Measurements from ENCODE around the gene TRIM60. TPM values are rescaled to one million over a fixed set of nuclear protein-coding genes. Genes with fewer than 3 reads are reported as not detected.
"Not testable (repeated sequence)": the region's sequence is repeated elsewhere in the genome, so short reads cannot be mapped to it uniquely, and the experiment has no call there.

Gene TRIM60
- total RNA-seq, 2 donors from 2014 or later: not detected

DNA sequence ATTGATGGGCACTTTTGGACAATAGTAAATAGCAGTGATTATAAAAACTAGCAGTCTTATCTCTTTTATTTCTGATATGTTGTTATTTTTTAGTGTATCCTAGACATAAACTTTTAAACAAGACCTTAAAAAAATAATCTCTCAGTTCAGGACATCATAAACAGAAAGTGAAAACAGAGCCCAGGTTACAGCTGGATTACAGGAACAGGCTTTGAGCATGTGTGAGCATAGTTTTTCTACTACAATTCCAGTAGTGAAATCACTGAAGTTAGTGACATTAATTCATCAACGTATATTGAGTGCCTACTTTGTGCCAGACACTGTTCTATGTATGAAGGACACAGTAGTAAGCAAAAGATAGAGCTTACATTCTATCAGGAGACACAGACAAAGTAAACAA is 38.8 kb downstream of the TRIM60 start:
- H3K4me3 Mint-ChIP-seq: no peak overlapping the region
- no peaks in the 10 kb centered on the region for H3K9me3 Mint-ChIP-seq
- no peaks in the 10 kb centered on the region for H3K36me3 Mint-ChIP-seq (ENCODE audit: insufficient read depth in 2 of 2)
- H3K4me1 Mint-ChIP-seq (ENCODE audit: low read depth): no peaks in the 10 kb centered on the region
- no peak overlapping the region for H3K27ac Mint-ChIP-seq
- no peaks in the 10 kb centered on the region for H3K27me3 Mint-ChIP-seq (ENCODE audit: low read depth)
- ATAC-seq (replicated peaks in 1 of 2) (no peak), DNase-seq (no peak)

DNA sequence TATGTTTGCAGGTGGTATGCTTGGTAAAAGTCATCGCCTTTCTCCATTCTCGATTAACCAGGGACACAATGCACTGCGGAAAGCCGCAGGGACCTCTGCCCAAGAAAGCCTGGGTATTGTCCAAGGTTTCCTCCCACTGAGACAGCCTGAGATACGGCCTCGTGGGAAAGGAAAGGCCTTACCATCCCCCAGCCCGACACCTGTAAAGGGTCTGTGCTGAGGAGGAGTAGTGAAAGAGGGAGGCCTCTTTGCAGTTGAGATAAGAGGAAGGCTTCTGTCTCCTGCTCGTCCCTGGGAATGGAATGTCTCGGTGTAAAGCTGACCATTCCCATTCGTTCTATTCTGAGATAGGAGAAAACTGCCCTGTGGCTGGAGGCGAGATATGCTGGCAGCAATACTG is 41.5 kb downstream of the TRIM60 start:
- H3K27me3 Mint-ChIP-seq (ENCODE audit: low read depth); H3K4me1 Mint-ChIP-seq (ENCODE audit: low read depth); DNase-seq; H3K4me3 Mint-ChIP-seq; H3K36me3 Mint-ChIP-seq (ENCODE audit: insufficient read depth in 2 of 2); H3K27ac Mint-ChIP-seq; H3K9me3 Mint-ChIP-seq; ATAC-seq (replicated peaks in 1 of 2): not testable (repeated sequence)

DNA sequence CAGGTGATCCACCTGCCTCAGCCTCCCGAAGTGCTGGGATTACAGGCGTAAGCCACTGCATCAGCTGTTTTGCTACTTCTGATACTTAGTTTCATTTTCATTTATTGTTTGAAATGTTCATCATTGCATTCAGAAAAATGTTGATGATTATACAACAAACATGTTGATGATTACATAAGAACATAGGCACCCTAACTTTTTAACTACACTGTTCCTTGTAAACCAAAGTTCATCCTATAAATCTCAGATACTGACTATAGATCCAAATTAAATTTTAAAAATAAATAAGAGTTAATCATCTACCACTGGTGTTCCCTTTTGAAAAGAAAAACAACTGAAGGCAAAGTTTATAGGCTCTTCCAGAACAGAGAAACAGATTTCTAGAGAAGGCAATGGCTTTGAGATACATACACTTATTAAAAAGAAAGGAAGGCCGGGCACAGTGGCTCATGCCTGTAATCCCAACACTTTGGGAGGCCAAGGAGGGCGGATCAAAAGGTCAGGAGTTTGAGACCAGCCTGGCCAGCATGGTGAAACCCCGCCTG is 45.3 kb downstream of the TRIM60 start:
- no peaks in the 10 kb centered on the region for H3K9me3 Mint-ChIP-seq
- ATAC-seq (replicated peaks in 1 of 2) (no peak), DNase-seq (no peak)
- H3K27me3 Mint-ChIP-seq (ENCODE audit: low read depth): no peaks in the 10 kb centered on the region
- H3K27ac Mint-ChIP-seq: peak overlapping the region; percentile 68
- no peak overlapping the region for H3K4me3 Mint-ChIP-seq
- peaks cover 0 to 5% of the 10 kb centered on the region in 2 donors for H3K36me3 Mint-ChIP-seq (ENCODE audit: insufficient read depth in 2 of 2)
- H3K4me1 Mint-ChIP-seq (ENCODE audit: low read depth): no peaks in the 10 kb centered on the region

DNA sequence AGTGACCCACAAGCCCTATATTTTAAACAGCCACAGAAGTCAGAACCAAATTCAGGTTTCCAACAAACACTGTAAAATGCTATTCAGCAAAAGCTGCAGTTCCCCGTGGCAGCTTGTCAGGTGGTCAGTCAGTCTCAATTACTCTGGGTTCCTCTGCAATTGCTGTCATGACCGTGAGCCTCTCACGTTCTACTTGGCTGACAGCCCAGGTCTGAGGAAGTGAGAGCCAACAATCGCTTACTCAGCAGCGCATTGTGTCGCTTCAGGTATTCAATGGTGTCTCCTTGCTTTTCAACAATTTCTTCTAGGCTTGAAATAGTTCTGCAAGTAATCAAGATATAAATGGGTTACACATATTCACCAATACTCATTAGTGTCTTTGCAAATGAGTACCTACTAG is 47.7 kb downstream of the TRIM60 start:
- peaks cover 0 to 7% of the 10 kb centered on the region in 2 donors for H3K36me3 Mint-ChIP-seq (ENCODE audit: insufficient read depth in 2 of 2)
- no peak overlapping the region for H3K27ac Mint-ChIP-seq
- H3K9me3 Mint-ChIP-seq: no peaks in the 10 kb centered on the region
- H3K4me3 Mint-ChIP-seq: no peak overlapping the region
- DNase-seq: no peak
- no peaks in the 10 kb centered on the region for H3K4me1 Mint-ChIP-seq (ENCODE audit: low read depth)
- H3K27me3 Mint-ChIP-seq (ENCODE audit: low read depth): no peaks in the 10 kb centered on the region
- ATAC-seq (replicated peaks in 1 of 2): no peak

GRCh38 chr4:165084787-165085186 is 53.0 kb downstream of the TRIM60 start:
- H3K4me1 Mint-ChIP-seq (ENCODE audit: low read depth); H3K27me3 Mint-ChIP-seq (ENCODE audit: low read depth); H3K4me3 Mint-ChIP-seq; H3K27ac Mint-ChIP-seq; ATAC-seq (replicated peaks in 1 of 2); H3K9me3 Mint-ChIP-seq; H3K36me3 Mint-ChIP-seq (ENCODE audit: insufficient read depth in 2 of 2); DNase-seq: not testable (repeated sequence)

GRCh38 chr4:165085946-165086345 is 54.1 kb downstream of the TRIM60 start:
- H3K4me3 Mint-ChIP-seq: no peak overlapping the region
- no peak for ATAC-seq (replicated peaks in 1 of 2)
- H3K4me1 Mint-ChIP-seq (ENCODE audit: low read depth): no peaks in the 10 kb centered on the region
- H3K27me3 Mint-ChIP-seq (ENCODE audit: low read depth): no peaks in the 10 kb centered on the region
- no peaks in the 10 kb centered on the region for H3K9me3 Mint-ChIP-seq
- DNase-seq: no peak
- no peak overlapping the region for H3K27ac Mint-ChIP-seq
- peaks cover 3 to 10% of the 10 kb centered on the region in 2 donors for H3K36me3 Mint-ChIP-seq (ENCODE audit: insufficient read depth in 2 of 2)

GRCh38 chr4:165088366-165088765 is 56.6 kb downstream of the TRIM60 start:
- DNase-seq: no peak
- no peak overlapping the region for H3K4me3 Mint-ChIP-seq
- H3K36me3 Mint-ChIP-seq (ENCODE audit: insufficient read depth in 2 of 2): peaks cover 3 to 10% of the 10 kb centered on the region in 2 donors
- no peak overlapping the region for H3K27ac Mint-ChIP-seq
- ATAC-seq (replicated peaks in 1 of 2): no peak
- H3K9me3 Mint-ChIP-seq: no peaks in the 10 kb centered on the region
- H3K4me1 Mint-ChIP-seq (ENCODE audit: low read depth): no peaks in the 10 kb centered on the region
- H3K27me3 Mint-ChIP-seq (ENCODE audit: low read depth): no peaks in the 10 kb centered on the region

Other genes with a start within 250 kb of the TRIM60 start
- not detected for gene APELA, start 154.8 kb upstream of the TRIM60 start, total RNA-seq
- 1 to 10 TPM; 1.2 to 1.8 TPM for gene TRIM61, start 54.3 kb upstream of the TRIM60 start, total RNA-seq
- not detected for gene TRIM75, start 21.9 kb downstream of the TRIM60 start, total RNA-seq
- gene TMEM192, start 80.9 kb downstream of the TRIM60 start, total RNA-seq: 10 to 100 TPM; 10.2 to 14.4 TPM
- 10 to 100 TPM; 39.3 to 41.5 TPM for gene KLHL2, start 175.6 kb downstream of the TRIM60 start, total RNA-seq